Right ventricle myocardium inferior (tissue), 1 donor: ENCODE data around the gene OR2T8. TPM values are rescaled to one million over a fixed set of nuclear protein-coding genes. Genes with fewer than 3 reads are reported as not detected.

Experiments used
- ATAC-seq: fragments of 200-7000 bp; cut with Tn5 transposase; one replicate; pipeline ENCODE4 v1.9.1; 2020; ENCODE audit warnings: mild to moderate bottlenecking, moderate library complexity
- DNase-seq: peaks from one replicate; pipeline ENCODE4 v3.0.0; 2021; ENCODE audit errors: missing footprints
- intact Hi-C: fragments of 100-400 bp; cut with DNase I; formaldehyde crosslinking; loops from one replicate; pipeline ENCODE4 v1.11.0; 2022
- total RNA-seq: library from RNA; stranded (reverse); fragmentation: NEBNext Ultra II Directional; extraction: Animal tissue kit (Norgen Biotek cat#: 25700); gene quantifications from one replicate; pipeline ENCODE4 v1.2.1, GENCODE V29; 2021
- donor health status: DM: no; HTN: yes; CAD: no; lungs with severe emphysema.

OR2T8 gene
- total RNA-seq, 1 donor from 2014 or later, result not detected

DNA sequence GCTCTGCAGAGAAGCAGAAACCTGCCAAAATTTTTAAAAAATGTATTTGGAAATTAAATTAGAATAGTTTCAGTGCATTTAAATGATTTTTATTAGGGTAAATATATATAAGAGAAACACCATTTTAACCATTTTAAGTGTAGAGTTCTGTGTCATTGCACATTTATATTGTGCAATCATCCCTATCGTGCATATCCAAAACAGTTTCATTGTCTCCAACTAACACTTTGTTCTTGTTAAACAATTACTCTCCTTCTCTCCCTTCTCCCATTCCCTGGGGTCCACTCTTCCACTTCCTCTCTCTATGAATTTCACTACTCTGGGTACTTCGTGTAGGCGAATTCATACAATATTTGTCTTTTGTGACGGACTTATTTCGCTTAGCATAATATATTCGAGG lies 22.6 kb downstream of the OR2T8 start:
- DNase-seq (no peak), ATAC-seq (no peak)
- intact Hi-C loops, result no loop called here

- DNase-seq (no peak), ATAC-seq (no peak)
- intact Hi-C loops, result no loop called here
Observed at GRCh38 chr1:247948558-247948957, 28.5 kb downstream of the OR2T8 start, which contains the start of gene OR2L8. Gene OR2L8 (plus strand): TSS chr1:247948858. CDS start chr1:247948858, 0 bp downstream.

GRCh38 chr1:247953408-247953807 lies 33.4 kb downstream of the OR2T8 start:
- ATAC-seq (no peak), DNase-seq (no peak)
- intact Hi-C loops, result no loop called here

GRCh38 chr1:247961791-247962190 lies 41.7 kb downstream of the OR2T8 start:
- no peak for ATAC-seq
- intact Hi-C loops, result no loop called here
- no peak for DNase-seq

GRCh38 chr1:247962911-247963588 lies 43.0 kb downstream of the OR2T8 start:
- intact Hi-C loops, result no loop called here
- ATAC-seq (no peak), DNase-seq (no peak)

DNA sequence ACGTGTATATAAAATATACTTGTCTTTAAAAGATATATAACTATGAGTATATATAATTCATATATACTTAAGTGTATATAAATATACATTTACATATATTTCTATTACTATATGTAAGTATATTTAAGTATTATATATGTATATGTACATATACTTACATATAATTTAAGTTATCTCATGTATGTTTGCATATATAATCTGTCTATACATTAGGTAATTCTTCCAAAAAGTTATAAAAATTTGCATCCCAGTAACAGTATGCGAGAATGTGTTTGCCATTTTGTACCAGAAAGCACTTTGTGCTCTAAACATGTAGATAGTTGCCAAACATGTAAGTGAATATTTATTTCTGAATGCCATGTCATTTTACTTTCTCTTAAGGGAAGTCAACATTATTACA lies 44.9 kb downstream of the OR2T8 start, which contains the start of gene OR2AK2:
OR2AK2 (plus strand) TSS at position 301 of the 400 bp plus-strand sequence. CDS start 144 bp downstream, outside the sequence.
- ATAC-seq, result no peak
- intact Hi-C loops, result no loop called here
- DNase-seq, result no peak

- DNase-seq (no peak), ATAC-seq (no peak)
- intact Hi-C loops, result no loop called here
Observed at GRCh38 chr1:247966532-247967204, 46.6 kb downstream of the OR2T8 start.

Other genes with a start within 250 kb of the OR2T8 start
- not detected for gene OR13G1, start 240.5 kb upstream of the OR2T8 start, total RNA-seq
- gene OR6F1, start 203.6 kb upstream of the OR2T8 start, total RNA-seq, result not detected
- gene OR14K1, start 181.6 kb upstream of the OR2T8 start, total RNA-seq, result not detected
- gene OR14A2, start 172.1 kb upstream of the OR2T8 start, total RNA-seq, result not detected
- gene OR1C1, start 159.7 kb upstream of the OR2T8 start, total RNA-seq, result not detected
- not detected for gene OR14A16, start 96.1 kb upstream of the OR2T8 start, total RNA-seq
- not detected for gene OR11L1, start 78.4 kb upstream of the OR2T8 start, total RNA-seq
- 0.27 TPM for gene TRIM58, start 63.1 kb upstream of the OR2T8 start, total RNA-seq
- not detected for gene OR2W3, start 24.7 kb upstream of the OR2T8 start, total RNA-seq
- gene OR2AJ1, start 4.6 kb downstream of the OR2T8 start, total RNA-seq, result not detected
- gene OR2L8, start 28.6 kb downstream of the OR2T8 start, total RNA-seq, result not detected
- gene OR2AK2, start 45.0 kb downstream of the OR2T8 start, total RNA-seq, result not detected
- not detected for gene OR2L5, start 93.4 kb downstream of the OR2T8 start, total RNA-seq
- gene OR2L2, start 109.8 kb downstream of the OR2T8 start, total RNA-seq, result not detected
- not detected for gene OR2L3, start 126.6 kb downstream of the OR2T8 start, total RNA-seq
- gene OR2L13, start 174.9 kb downstream of the OR2T8 start, total RNA-seq, result not detected
- not detected for gene OR2M5, start 224.9 kb downstream of the OR2T8 start, total RNA-seq